ENCODE results near the gene FUT7. TPM values are rescaled to one million over a fixed set of nuclear protein-coding genes. Genes with fewer than 3 reads are reported as not detected.

The FUT7 gene
- total RNA-seq, 1 donor from 2014 or later = 0.13 TPM

DNA sequence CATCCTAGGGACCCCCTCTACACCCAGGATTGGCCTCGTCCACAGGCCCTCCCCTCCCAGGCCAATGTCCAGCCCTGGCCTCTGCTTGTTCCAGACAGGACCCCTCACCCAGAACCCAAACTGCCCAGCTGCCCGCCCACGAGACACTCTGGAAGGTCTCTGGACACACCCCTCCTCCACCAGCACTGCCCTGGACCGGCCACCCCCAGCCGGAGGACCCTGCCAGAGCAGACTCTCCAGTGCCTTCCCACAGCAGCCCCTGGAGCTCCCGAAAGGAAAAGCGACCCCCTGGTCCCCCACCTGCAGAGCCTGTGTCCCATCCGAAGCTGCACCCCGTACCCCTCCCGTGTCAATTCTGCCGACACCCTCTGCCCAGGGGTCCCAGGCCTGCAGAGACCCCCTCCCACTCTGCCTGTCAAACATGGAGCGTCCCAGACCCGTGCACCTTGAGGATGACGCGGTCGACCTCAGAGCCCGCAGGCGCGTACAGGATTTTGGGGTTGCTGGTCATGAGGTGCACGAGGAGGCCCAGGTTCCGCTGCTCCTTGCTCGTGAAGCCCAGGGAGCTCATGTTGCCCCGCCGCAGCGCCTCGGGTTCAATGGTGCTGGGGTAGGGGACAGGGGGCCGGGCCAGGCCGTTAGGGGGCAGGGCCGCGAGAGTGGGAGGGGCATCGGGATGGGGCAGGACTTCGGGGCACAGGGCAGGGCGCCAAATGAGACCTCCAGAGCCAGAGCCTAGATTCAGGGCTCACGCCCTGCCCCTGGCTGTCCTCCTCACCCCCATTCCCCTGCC is 11.8 kb downstream of the FUT7 start:
- Mint-ChIP-seq H3K4me1 (ENCODE audit: unreplicated experiment) (no peaks in the 10 kb centered on the region), H3K9me3 (ENCODE audit: unreplicated experiment) (no peaks in the 10 kb centered on the region), H3K4me3 (ENCODE audit: unreplicated experiment) (no peak overlapping the region), H3K36me3 (ENCODE audit: unreplicated experiment) (peaks cover 3% of the 10 kb centered on the region), H3K27me3 (ENCODE audit: unreplicated experiment) (no peaks in the 10 kb centered on the region), H3K27ac (ENCODE audit: unreplicated experiment) (no peak overlapping the region)
- TF ChIP-seq, protein P1, sequence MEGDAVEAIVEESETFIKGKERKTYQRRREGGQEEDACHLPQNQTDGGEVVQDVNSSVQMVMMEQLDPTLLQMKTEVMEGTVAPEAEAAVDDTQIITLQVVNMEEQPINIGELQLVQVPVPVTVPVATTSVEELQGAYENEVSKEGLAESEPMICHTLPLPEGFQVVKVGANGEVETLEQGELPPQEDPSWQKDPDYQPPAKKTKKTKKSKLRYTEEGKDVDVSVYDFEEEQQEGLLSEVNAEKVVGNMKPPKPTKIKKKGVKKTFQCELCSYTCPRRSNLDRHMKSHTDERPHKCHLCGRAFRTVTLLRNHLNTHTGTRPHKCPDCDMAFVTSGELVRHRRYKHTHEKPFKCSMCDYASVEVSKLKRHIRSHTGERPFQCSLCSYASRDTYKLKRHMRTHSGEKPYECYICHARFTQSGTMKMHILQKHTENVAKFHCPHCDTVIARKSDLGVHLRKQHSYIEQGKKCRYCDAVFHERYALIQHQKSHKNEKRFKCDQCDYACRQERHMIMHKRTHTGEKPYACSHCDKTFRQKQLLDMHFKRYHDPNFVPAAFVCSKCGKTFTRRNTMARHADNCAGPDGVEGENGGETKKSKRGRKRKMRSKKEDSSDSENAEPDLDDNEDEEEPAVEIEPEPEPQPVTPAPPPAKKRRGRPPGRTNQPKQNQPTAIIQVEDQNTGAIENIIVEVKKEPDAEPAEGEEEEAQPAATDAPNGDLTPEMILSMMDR (IDR thresholded peaks at IDR 0.05) = no peak
- DNase-seq (ENCODE audit: extremely low spot score, unreplicated experiment) = no peak

DNA sequence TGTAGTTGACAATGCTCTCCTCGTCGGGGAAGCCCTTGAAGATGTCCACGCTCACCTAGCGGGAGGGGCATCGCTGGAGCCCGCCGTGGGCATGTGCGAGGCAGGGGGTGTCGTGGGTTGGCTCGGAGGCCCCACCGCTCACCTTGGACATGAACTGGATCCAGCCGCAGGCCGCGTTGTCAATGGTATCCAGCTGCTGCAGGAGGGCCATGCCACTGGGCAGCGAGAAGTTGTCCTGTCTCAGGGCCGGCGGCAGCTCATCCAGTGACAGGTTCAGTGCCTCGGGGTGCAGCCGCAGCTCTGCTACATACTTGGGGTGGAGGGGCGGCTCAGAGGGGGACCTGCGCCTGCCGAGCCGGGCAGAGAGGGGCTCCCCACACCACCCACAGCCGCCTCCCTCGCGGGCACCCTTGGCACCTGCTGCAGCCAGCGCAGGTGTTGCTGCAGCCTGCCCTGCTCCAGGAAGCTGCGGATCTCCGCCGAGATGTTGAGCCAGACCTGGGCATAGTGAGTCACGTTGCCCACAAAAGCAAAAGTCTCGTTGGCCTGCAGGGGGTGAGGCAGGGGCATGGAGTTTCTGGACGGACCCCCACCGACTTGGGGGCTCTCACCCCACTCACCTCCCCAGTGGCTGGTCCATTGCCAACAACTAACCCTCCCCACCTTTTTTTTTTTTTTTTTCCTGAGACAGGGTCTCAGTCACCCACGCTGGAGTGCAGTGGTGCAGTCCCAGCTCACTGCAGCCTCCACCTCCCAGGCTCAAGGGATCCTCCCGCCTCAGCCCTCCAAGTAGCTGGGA is 12.9 kb downstream of the FUT7 start:
- no peaks in the 10 kb centered on the region for H3K4me1 Mint-ChIP-seq (ENCODE audit: unreplicated experiment)
- TF ChIP-seq, protein P1 (IDR thresholded peaks at IDR 0.05) = no peak
- peaks cover 5% of the 10 kb centered on the region for H3K36me3 Mint-ChIP-seq (ENCODE audit: unreplicated experiment)
- no peak overlapping the region for H3K27ac Mint-ChIP-seq (ENCODE audit: unreplicated experiment)
- no peak overlapping the region for H3K4me3 Mint-ChIP-seq (ENCODE audit: unreplicated experiment)
- DNase-seq (ENCODE audit: extremely low spot score, unreplicated experiment) = no peak
- no peaks in the 10 kb centered on the region for H3K27me3 Mint-ChIP-seq (ENCODE audit: unreplicated experiment)
- no peaks in the 10 kb centered on the region for H3K9me3 Mint-ChIP-seq (ENCODE audit: unreplicated experiment)

DNA sequence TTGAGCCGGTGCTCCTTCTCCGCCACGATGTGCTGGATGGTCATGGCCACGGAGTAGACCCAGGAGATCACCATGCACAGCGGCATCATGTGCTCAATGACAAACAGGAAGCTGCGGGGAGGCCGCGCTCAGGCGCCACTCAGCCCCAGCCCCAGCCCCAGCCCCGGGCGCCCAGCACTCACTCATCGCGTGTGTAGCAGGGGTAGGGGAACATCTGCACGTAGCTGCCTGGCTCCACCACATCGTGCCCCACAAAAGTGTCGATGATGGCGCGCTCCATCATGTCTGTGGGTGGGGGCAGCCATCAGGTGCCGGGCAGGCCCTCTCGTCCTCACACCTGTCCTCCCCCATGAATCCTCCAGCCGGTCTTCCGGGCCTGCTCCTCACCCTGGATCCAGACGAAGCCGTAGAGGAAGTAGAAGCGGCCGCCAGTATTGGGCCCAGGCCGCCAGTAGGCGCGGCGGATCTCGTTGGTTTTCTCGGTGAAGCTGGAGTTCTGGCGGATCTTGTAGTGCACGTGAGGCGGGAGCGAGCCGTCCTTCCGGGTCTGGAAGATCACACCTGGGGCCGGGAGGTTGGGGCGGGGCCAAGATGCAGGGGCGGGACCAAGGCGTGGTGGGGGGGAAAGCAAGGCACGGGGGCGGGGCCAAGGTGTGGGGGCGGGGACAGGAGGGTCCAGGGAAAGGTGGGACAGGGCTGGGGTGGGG is 13.9 kb downstream of the FUT7 start:
- DNase-seq (ENCODE audit: extremely low spot score, unreplicated experiment) = no peak
- Mint-ChIP-seq H3K36me3 (ENCODE audit: unreplicated experiment) (peaks cover 5% of the 10 kb centered on the region), H3K4me3 (ENCODE audit: unreplicated experiment) (no peak overlapping the region), H3K27ac (ENCODE audit: unreplicated experiment) (no peak overlapping the region), H3K27me3 (ENCODE audit: unreplicated experiment) (no peaks in the 10 kb centered on the region), H3K4me1 (ENCODE audit: unreplicated experiment) (no peaks in the 10 kb centered on the region), H3K9me3 (ENCODE audit: unreplicated experiment) (no peaks in the 10 kb centered on the region)
- TF ChIP-seq, protein P1 (IDR thresholded peaks at IDR 0.05) = no peak

DNA sequence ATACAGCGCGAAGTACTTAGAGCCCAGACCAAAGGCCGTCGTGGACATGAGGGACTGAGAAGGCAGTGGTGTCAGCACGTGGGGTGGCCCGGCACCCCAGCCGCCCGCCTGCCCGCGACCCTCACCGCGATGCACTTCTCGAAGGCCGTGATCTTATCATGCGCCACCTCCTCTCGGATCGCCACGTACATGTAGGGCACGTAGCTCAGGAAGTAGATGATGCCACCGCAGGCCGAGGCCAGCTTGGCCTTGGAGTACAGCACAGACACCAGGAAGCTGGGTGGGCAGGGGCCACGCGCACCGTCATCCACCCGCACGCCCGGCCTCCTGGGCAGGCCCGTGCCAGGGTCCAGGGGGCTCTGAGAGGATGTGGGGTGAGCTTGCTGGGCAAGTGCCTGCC is 14.8 kb downstream of the FUT7 start:
- Mint-ChIP-seq H3K4me3 (ENCODE audit: unreplicated experiment) (no peak overlapping the region), H3K4me1 (ENCODE audit: unreplicated experiment) (no peaks in the 10 kb centered on the region), H3K36me3 (ENCODE audit: unreplicated experiment) (peaks cover 5% of the 10 kb centered on the region), H3K27me3 (ENCODE audit: unreplicated experiment) (no peaks in the 10 kb centered on the region), H3K27ac (ENCODE audit: unreplicated experiment) (no peak overlapping the region), H3K9me3 (ENCODE audit: unreplicated experiment) (no peaks in the 10 kb centered on the region)
- no peak for DNase-seq (ENCODE audit: extremely low spot score, unreplicated experiment)
- TF ChIP-seq, protein P1 (IDR thresholded peaks at IDR 0.05) = no peak
